GM18517 (cell line): ENCODE measurements around the gene YDJC.
"Not testable (repeated sequence)": the region's sequence is repeated elsewhere in the genome, so short reads cannot be mapped to it uniquely, and the experiment has no call there.

ENCODE experiments used
- ATAC-seq: cut with Tn5 transposase; IDR thresholded peaks from one replicate; pipeline ENCODE4 v1.9.1; 2021; ENCODE audit warnings: mild to moderate bottlenecking, moderate library complexity; ENCODE audit not compliant: unreplicated experiment

Gene YDJC

DNA sequence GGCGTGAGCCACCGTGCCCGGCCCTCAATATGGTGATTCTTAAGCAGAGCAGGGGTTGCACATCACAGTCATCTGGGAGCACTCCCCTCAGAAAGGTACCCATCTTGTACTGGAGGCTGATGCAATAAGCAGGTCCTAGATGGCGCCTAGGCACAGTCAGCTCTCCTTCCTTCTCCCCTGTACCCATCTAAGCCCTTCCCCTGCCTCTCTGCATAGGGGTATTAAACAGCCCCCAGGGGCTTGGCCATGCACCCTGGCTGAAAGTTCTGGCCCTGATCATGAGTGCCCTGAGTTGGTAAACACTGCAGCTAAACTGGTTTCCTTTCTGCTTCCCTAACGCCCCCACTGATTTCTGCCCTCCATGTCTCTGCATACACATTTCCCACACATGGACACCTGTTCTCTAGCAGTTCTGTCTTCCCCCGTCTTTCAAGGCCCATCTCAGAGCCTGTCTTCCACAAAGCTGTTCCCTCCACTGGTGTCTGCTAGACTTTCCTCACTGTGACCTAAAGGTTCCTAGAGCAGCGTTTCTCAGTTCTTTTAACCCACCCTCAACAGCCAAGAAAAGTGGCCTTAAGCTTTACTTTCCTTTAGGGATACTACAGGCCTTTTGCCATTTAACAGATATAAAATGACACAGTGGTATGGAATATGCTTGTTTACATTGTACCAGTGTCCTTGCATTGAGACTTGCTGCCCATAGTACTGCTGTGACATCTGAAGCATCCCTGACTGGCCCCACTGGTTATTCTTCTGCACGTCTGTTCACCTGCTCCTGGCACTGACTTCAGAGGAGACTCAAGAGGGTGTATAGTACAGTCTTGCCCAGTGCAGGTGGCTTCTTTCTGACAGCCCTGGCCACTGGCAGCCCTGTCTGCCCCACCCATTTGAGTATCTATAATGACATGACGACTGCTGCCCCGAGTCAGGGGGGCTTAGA, 46.8 kb downstream of the YDJC start:
- ATAC-seq = no peak

GRCh38 chr22:21581009-21581713, 48.7 kb downstream of the YDJC start:
- not testable (repeated sequence) for ATAC-seq

GRCh38 chr22:21580623-21581007, 49.2 kb downstream of the YDJC start:
- not testable (repeated sequence) for ATAC-seq

DNA sequence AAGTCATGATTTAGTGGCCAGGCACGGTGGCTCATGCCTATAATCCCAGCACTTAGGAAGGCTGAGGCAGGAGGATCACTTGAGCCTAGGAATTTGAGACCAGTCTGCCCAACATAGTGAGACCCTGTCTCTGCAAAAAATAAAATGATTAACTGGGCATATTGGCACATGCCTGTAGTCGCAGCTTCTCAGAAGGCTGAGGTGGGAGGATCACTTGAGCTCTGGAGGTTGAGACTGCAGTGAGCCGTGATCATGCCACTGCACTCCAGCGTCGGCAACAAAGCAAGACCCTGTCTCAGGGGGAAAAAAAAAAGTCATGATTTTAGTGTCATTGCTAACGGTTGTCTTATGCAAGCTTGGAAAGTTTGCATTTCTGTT, 50.4 kb downstream of the YDJC start:
- no peak for ATAC-seq
